Ovary (tissue), 9 donors: ENCODE data around the gene XPNPEP2. TPM values are rescaled to one million over a fixed set of nuclear protein-coding genes. Genes with fewer than 3 reads are reported as not detected.

Experiments used
- DNase-seq, 5 donors: peaks; one replicate each; pipeline ENCODE4 v3.0.0-alpha.2; 2019 to 2020
- H3K27ac ChIP-seq, 2 donors: fragments of 200-600 bp; one replicate each; pipeline versions ENCODE4 v1.5.1 to v1.8.0; 2019 to 2022
- H3K27me3 ChIP-seq: fragments of 200-600 bp; one replicate; pipeline ENCODE4 v1.8.0; 2022
- H3K36me3 ChIP-seq: fragments of 200-600 bp; sonication (generic); one replicate; pipeline ENCODE4 v1.5.1; 2019
- H3K4me1 ChIP-seq: one replicate; pipeline ENCODE4 v1.8.1; 2013; ENCODE audit warnings: mild to moderate bottlenecking, moderate library complexity; ENCODE audit not compliant: insufficient read depth
- H3K4me3 ChIP-seq: fragments of 200-600 bp; sonication (generic); one replicate; pipeline ENCODE4 v1.5.1; 2017
- H3K9me3 ChIP-seq, 2 donors: fragments of 200-600 bp in 1 of 2; sonication (generic) in 1 of 2; one replicate each; pipeline versions ENCODE4 v1.5.1 to v1.8.1; 2013 to 2019; ENCODE audit warnings: mild to moderate bottlenecking in 1 of 2, moderate library complexity in 1 of 2
- EP300 ChIP-seq: sonication (generic); formaldehyde crosslinking; IDR thresholded peaks from one replicate; pipeline ENCODE4 v1.6.1; 2017; ENCODE audit warnings: antibody characterized with exemption
- POLR2A ChIP-seq: fragments of 450-650 bp; IDR thresholded peaks from one replicate; pipeline ENCODE4 v1.6.1; 2017; ENCODE audit warnings: antibody characterized with exemption, mild to moderate bottlenecking, moderate library complexity
- WGBS, 3 donors: extraction: QIAGEN DNeasy Blood & Tissue Kit in 1 of 3; methylation state at CpG; one replicate each; pipeline versions ENCODE4 v1.1.5 to v1.1.7; 2013 to 2017; 5-methylcytosine and 5-hydroxymethylcytosine counted together
- intact Hi-C, 4 donors: fragments of 100-400 bp; cut with DNase I; formaldehyde crosslinking; loops; one replicate each; pipeline versions ENCODE4 v1.11.0 to v1.15.1; 2022 to 2023
- polyA plus RNA-seq, 2 donors: library from polyadenylated mRNA; stranded (reverse); fragments of 200-250 nt in 1 of 2; fragments of 350-450 nt in 1 of 2; fragmentation: Illumina TruSeq in 1 of 2; extraction: RNeasy Lipid Tissue Mini Kit (QIAGEN cat#74804) in 1 of 2; gene quantifications; one replicate each; pipeline ENCODE4 v1.2.3, GENCODE V29; 2013 to 2014
- total RNA-seq, 7 donors: library from RNA; depleted of rRNA in 2 of 7; stranded (reverse); fragments of >200 nt in 2 of 7; fragmentation: NEBNext Ultra II Directional in 3 of 7; extraction: Animal tissue kit (Norgen Biotek cat#: 25700) in 3 of 7; gene quantifications; one replicate each; pipeline versions ENCODE4 v1.1.0 to v1.2.4, GENCODE V29; 2016 to 2023
- TF ChIP-seq, protein P1 (sequence below), 3 donors: fragments of 450-650 bp in 2 of 3; fragments of 200-600 bp in 1 of 3; IDR thresholded peaks; one replicate each; pipeline versions ENCODE4 v1.5.1 to v1.8.0; 2016 to 2022; ENCODE audit warnings: antibody characterized with exemption in 3 of 3, mild to moderate bottlenecking in 1 of 3
- donor health status: DM: no; HTN: no; CAD: no; lungs with moderate emphysema.
- donor health status: DM: no; HTN: no; CAD: no.
- donor health status: Bipolar disorder and iron deficiency.
- donor health status: DM: yes; HTN: yes; CAD: no.
- donor health status: DM: no; HTN: no; CAD: no.
- donor health status: DM: yes; HTN: yes; CAD: no.

The XPNPEP2 gene
- total and polyA plus RNA-seq, 9 donors: 0.28 to 6.4 (median 1.4) TPM

GRCh38 chrX:129790808-129791207 is 52.0 kb downstream of the XPNPEP2 start:
- H3K27ac ChIP-seq: no peak overlapping the region
- intact Hi-C loops: no loop called here
- H3K27me3 ChIP-seq: no peaks in the 10 kb centered on the region
- no peaks in the 10 kb centered on the region for H3K9me3 ChIP-seq
- no peaks in the 10 kb centered on the region for H3K36me3 ChIP-seq
- no peak overlapping the region for H3K4me3 ChIP-seq
- 78 to 86% (median 85%) methylated on average over 9 of the region's 9 CpGs for WGBS, 3 donors
- no peaks in the 10 kb centered on the region for H3K4me1 ChIP-seq
- DNase-seq: no peak
- TF ChIP-seq POLR2A: no peak
- no peak for TF ChIP-seq EP300
- TF ChIP-seq, protein P1, sequence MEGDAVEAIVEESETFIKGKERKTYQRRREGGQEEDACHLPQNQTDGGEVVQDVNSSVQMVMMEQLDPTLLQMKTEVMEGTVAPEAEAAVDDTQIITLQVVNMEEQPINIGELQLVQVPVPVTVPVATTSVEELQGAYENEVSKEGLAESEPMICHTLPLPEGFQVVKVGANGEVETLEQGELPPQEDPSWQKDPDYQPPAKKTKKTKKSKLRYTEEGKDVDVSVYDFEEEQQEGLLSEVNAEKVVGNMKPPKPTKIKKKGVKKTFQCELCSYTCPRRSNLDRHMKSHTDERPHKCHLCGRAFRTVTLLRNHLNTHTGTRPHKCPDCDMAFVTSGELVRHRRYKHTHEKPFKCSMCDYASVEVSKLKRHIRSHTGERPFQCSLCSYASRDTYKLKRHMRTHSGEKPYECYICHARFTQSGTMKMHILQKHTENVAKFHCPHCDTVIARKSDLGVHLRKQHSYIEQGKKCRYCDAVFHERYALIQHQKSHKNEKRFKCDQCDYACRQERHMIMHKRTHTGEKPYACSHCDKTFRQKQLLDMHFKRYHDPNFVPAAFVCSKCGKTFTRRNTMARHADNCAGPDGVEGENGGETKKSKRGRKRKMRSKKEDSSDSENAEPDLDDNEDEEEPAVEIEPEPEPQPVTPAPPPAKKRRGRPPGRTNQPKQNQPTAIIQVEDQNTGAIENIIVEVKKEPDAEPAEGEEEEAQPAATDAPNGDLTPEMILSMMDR (IDR thresholded peaks at IDR 0.05): no peak

DNA sequence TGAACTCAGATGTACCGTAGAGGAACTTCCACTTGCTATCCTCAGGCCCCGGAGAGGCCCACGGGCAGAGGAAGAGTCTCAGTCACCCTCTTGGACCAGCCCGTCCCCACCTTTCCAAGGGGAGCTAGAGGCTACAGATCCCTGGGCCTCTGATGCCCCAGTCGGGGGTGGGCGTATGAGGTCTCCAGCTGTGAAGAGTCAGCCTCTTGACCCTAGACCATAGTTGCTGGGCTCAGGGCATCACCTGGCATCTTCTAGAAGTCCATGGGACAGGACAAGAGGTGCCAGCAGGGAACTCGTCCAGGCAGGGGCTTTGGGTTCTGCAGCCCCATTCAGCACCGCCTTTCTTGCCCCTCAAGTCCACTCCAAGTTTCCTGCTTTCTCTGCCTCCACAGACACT is 52.6 kb downstream of the XPNPEP2 start:
- Histone ChIP-seq H3K9me3 (no peaks in the 10 kb centered on the region), H3K36me3 (no peaks in the 10 kb centered on the region), H3K4me1 (no peaks in the 10 kb centered on the region), H3K27me3 (no peaks in the 10 kb centered on the region), H3K27ac (no peak overlapping the region), H3K4me3 (no peak overlapping the region)
- intact Hi-C loops: no loop called here
- no peak for TF ChIP-seq POLR2A
- no peak for TF ChIP-seq EP300
- TF ChIP-seq, protein P1 (IDR thresholded peaks at IDR 0.05): no peak
- WGBS, 3 donors: 82 to 86% (median 84%) methylated on average over 8 of the region's 8 CpGs
- no peak for DNase-seq

GRCh38 chrX:129791961-129792570 is 53.3 kb downstream of the XPNPEP2 start:
- DNase-seq: no peak
- Histone ChIP-seq H3K27ac (no peak overlapping the region), H3K9me3 (no peaks in the 10 kb centered on the region), H3K4me3 (no peak overlapping the region), H3K4me1 (no peaks in the 10 kb centered on the region), H3K27me3 (no peaks in the 10 kb centered on the region), H3K36me3 (no peaks in the 10 kb centered on the region)
- TF ChIP-seq POLR2A (no peak), EP300 (no peak)
- TF ChIP-seq, protein P1 (IDR thresholded peaks at IDR 0.05): no peak
- intact Hi-C loops: no loop called here
- 75 to 78% (median 76%) methylated on average over 11 of the region's 11 CpGs for WGBS, 3 donors

DNA sequence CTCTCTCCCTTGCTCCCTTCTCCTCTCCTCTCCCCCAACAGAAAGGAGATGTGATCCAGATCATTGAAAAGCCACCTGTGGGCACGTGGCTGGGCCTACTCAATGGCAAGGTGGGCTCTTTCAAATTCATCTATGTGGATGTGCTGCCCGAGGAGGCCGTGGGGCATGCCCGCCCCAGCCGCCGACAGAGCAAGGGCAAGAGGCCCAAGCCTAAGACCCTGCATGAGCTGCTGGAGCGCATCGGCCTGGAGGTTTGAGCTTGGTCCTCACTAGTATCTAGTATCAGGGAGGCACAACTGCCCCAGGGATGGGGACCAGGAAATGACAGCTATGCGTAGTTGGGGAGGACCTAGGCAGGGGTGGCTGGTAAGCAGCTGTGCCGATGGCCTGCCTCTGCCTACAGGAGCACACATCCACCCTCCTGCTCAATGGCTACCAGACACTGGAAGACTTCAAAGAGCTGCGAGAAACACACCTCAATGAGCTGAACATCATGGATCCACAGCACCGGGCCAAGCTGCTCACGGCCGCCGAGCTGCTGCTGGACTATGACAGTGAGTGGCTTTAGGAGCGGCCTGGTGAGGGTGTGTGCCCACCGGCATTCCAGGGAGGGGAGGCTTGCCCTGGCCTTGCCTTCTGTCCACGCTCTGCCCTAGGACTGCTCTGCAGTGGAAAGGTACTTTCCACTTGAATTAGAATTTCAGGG is 54.0 kb downstream of the XPNPEP2 start:
- no peak for TF ChIP-seq POLR2A
- no peak for TF ChIP-seq EP300
- TF ChIP-seq, protein P1 (IDR thresholded peaks at IDR 0.05): no peak
- 88 to 93% (median 89%) methylated on average over 18 of the region's 18 CpGs for WGBS, 3 donors
- H3K27me3 ChIP-seq: no peaks in the 10 kb centered on the region
- no peaks in the 10 kb centered on the region for H3K4me1 ChIP-seq
- no peak overlapping the region for H3K4me3 ChIP-seq
- H3K36me3 ChIP-seq: no peaks in the 10 kb centered on the region
- DNase-seq: no peak
- no peaks in the 10 kb centered on the region for H3K9me3 ChIP-seq
- no peak overlapping the region for H3K27ac ChIP-seq
- intact Hi-C loops: no loop called here
